ENCODE measurements around the gene TEAD1.

Gene TEAD1

GRCh38 chr11:12789054-12789453, 114.8 kb downstream of the TEAD1 start:
- no peak for DNase-seq (ENCODE audit: low read depth in 2 of 2)

- DNase-seq (ENCODE audit: low read depth in 2 of 2): no peak
Observed at GRCh38 chr11:12789596-12790215, 115.5 kb downstream of the TEAD1 start.

GRCh38 chr11:12790861-12791616, 116.8 kb downstream of the TEAD1 start:
- no peak for DNase-seq (ENCODE audit: low read depth in 2 of 2)

GRCh38 chr11:12792018-12792417, 117.8 kb downstream of the TEAD1 start:
- no peak for DNase-seq (ENCODE audit: low read depth in 2 of 2)

- DNase-seq (ENCODE audit: low read depth in 2 of 2): no peak
Observed at GRCh38 chr11:12792590-12792989, 118.4 kb downstream of the TEAD1 start.

- no peak for DNase-seq (ENCODE audit: low read depth in 2 of 2)
Observed at GRCh38 chr11:12793065-12793464, 118.8 kb downstream of the TEAD1 start.

- no peak for DNase-seq (ENCODE audit: low read depth in 2 of 2)
Observed at GRCh38 chr11:12793506-12793905, 119.3 kb downstream of the TEAD1 start.

GRCh38 chr11:12794576-12795230, 120.5 kb downstream of the TEAD1 start:
- no peak for DNase-seq (ENCODE audit: low read depth in 2 of 2)

- no peak for DNase-seq (ENCODE audit: low read depth in 2 of 2)
Observed at GRCh38 chr11:12797996-12798395, 123.8 kb downstream of the TEAD1 start.

- DNase-seq (ENCODE audit: low read depth in 2 of 2): no peak
Observed at GRCh38 chr11:12798609-12799011, 124.4 kb downstream of the TEAD1 start.

- no peak for DNase-seq (ENCODE audit: low read depth in 2 of 2)
Observed at GRCh38 chr11:12799334-12799835, 125.2 kb downstream of the TEAD1 start.

GRCh38 chr11:12800032-12800671, 125.9 kb downstream of the TEAD1 start:
- no peak for DNase-seq (ENCODE audit: low read depth in 2 of 2)

GRCh38 chr11:12800871-12801270, 126.7 kb downstream of the TEAD1 start:
- DNase-seq (ENCODE audit: low read depth in 2 of 2): no peak

GRCh38 chr11:12801976-12802375, 127.8 kb downstream of the TEAD1 start:
- no peak for DNase-seq (ENCODE audit: low read depth in 2 of 2)

- no peak for DNase-seq (ENCODE audit: low read depth in 2 of 2)
Observed at GRCh38 chr11:12802418-12803085, 128.3 kb downstream of the TEAD1 start.

- DNase-seq (ENCODE audit: low read depth in 2 of 2): no peak
Observed at GRCh38 chr11:12803086-12803826, 129.0 kb downstream of the TEAD1 start.

- no peak for DNase-seq (ENCODE audit: low read depth in 2 of 2)
Observed at GRCh38 chr11:12806113-12806512, 131.9 kb downstream of the TEAD1 start.

GRCh38 chr11:12807621-12808020, 133.4 kb downstream of the TEAD1 start:
- DNase-seq (ENCODE audit: low read depth in 2 of 2): no peak

- no peak for DNase-seq (ENCODE audit: low read depth in 2 of 2)
Observed at GRCh38 chr11:12808519-12808918, 134.3 kb downstream of the TEAD1 start.

- no peak for DNase-seq (ENCODE audit: low read depth in 2 of 2)
Observed at GRCh38 chr11:12809364-12809763, 135.1 kb downstream of the TEAD1 start.

Measured in stimulated activated CD8-positive, alpha-beta memory T cell treated with anti-CD3 and anti-CD28 coated beads, Interleukin-7, amount 100 ng/mL, for 4 hours (primary cell).